Endothelial cell of hepatic sinusoid (primary cell): ENCODE data around the gene ZNF486.
"Not testable (repeated sequence)": the region's sequence is repeated elsewhere in the genome, so short reads cannot be mapped to it uniquely, and the experiment has no call there.

Experiments
- in situ Hi-C: cut with HindIII; loops from 2 replicates; pipeline ENCODE4 v1.10.0; 2017; ENCODE audit warnings: low sequenced_read_pairs

Gene ZNF486

GRCh38 chr19:20221605-20222004 is 54.6 kb downstream of the ZNF486 start:
- in situ Hi-C loops, result not testable (repeated sequence)

- in situ Hi-C loops, result no loop called here
Measured at GRCh38 chr19:20233105-20233504, 66.1 kb downstream of the ZNF486 start.

GRCh38 chr19:20235156-20235555 is 68.1 kb downstream of the ZNF486 start:
- in situ Hi-C loops, result no loop called here

- in situ Hi-C loops, result no loop called here
Measured at GRCh38 chr19:20237773-20238623, 71.0 kb downstream of the ZNF486 start.

GRCh38 chr19:20243629-20244028 is 76.6 kb downstream of the ZNF486 start:
- in situ Hi-C loops, result no loop called here

- in situ Hi-C loops, result no loop called here
Measured at GRCh38 chr19:20244356-20244755, 77.3 kb downstream of the ZNF486 start.

GRCh38 chr19:20245309-20245708 is 78.3 kb downstream of the ZNF486 start:
- in situ Hi-C loops, result no loop called here

- in situ Hi-C loops, result no loop called here
Measured at GRCh38 chr19:20247016-20247683, 80.1 kb downstream of the ZNF486 start.

- in situ Hi-C loops, result not testable (repeated sequence)
Measured at GRCh38 chr19:20248258-20248657, 81.2 kb downstream of the ZNF486 start.
